NB4 (cell line): ENCODE data around the gene TRAPPC3.
A peak's percentile ranks its signal among the peaks of the same experiment; 100 is the strongest.

ENCODE experiments used
- MAX ChIP-seq: IDR thresholded peaks from 2 replicates; pipeline ENCODE4 v1.6.1; 2011; ENCODE audit warnings: low read depth, low read length
- POLR2A ChIP-seq: IDR thresholded peaks from 2 replicates; pipeline ENCODE4 v1.6.1; 2011; ENCODE audit warnings: mild to moderate bottlenecking; ENCODE audit not compliant: insufficient read length; ENCODE audit errors: extremely low read depth
- TF ChIP-seq, protein P1 (sequence below): IDR thresholded peaks from one replicate; pipeline ENCODE4 v1.5.1; 2012; ENCODE audit warnings: low read depth, low read length

DNA sequence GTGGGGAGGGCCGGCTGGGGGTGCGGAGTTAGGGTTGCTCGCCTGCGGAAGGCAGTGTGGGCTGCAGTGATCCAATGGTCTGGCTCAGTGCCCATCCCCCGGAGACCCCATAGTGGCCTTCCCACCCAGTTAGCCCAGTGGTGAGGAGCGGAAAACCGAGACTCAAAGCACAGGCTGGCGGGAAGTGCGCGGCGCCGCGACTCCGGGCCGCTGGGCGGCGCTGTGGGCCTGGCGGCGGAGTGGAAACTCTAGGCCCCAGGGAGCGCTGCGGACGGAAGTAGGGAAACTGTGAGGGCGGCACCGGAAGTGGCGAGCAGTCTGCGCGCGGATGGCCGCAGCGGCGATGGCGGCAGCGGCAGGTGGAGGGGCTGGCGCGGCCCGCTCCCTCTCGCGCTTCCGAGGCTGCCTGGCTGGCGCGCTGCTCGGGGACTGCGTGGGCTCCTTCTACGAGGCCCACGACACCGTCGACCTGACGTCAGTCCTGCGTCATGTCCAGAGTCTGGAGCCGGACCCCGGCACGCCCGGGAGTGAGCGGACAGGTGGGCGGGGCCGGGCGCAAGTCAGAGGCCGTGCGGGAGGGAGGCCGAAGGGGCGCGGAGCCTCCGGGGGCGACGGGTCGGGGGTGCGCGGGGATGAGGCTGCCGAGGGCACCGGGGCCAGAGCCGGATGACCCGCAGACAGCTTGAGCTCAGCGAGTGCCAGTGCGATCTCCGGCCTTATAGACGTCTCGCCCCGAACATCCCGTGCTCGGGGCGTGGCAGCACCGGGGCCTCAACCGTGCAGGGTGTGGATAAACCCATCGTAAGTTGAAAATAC, 60.5 kb downstream of the TRAPPC3 start, which contains the start of gene ADPRS:
- TF ChIP-seq, protein P1, sequence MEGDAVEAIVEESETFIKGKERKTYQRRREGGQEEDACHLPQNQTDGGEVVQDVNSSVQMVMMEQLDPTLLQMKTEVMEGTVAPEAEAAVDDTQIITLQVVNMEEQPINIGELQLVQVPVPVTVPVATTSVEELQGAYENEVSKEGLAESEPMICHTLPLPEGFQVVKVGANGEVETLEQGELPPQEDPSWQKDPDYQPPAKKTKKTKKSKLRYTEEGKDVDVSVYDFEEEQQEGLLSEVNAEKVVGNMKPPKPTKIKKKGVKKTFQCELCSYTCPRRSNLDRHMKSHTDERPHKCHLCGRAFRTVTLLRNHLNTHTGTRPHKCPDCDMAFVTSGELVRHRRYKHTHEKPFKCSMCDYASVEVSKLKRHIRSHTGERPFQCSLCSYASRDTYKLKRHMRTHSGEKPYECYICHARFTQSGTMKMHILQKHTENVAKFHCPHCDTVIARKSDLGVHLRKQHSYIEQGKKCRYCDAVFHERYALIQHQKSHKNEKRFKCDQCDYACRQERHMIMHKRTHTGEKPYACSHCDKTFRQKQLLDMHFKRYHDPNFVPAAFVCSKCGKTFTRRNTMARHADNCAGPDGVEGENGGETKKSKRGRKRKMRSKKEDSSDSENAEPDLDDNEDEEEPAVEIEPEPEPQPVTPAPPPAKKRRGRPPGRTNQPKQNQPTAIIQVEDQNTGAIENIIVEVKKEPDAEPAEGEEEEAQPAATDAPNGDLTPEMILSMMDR: peak; percentile 77
- TF ChIP-seq POLR2A: peak; percentile 82
- TF ChIP-seq MAX: peak; percentile 80
